ENCODE results near the gene LHB.

The LHB gene

GRCh38 chr19:49017041-49017665 is at the start of gene LHB:
TSS of gene LHB (minus strand) at chr19:49017091. CDS start at chr19:49017081, 10 bp downstream.
- DNase-seq (ENCODE audit: low read depth): no peak
- no peak for TF ChIP-seq CTCF (conservative IDR thresholded peaks at IDR 0.05; ENCODE audit: low read depth, low read length)
- H3K4me3 ChIP-seq (ENCODE audit: low read depth, low read length): peak within 1 kb of the TSS; percentile 47

- DNase-seq (ENCODE audit: low read depth): no peak
- no peak overlapping the region for H3K4me3 ChIP-seq (ENCODE audit: low read depth, low read length)
- TF ChIP-seq CTCF (conservative IDR thresholded peaks at IDR 0.05; ENCODE audit: low read depth, low read length): no peak
Observed at GRCh38 chr19:49065905-49066512, 49.1 kb upstream of the LHB start.

GRCh38 chr19:49064768-49065611 is 48.1 kb upstream of the LHB start, which contains the start of gene NTF4:
TSS of gene NTF4 (minus strand) at chr19:49064818. CDS start at chr19:49061997, 2,821 bp downstream.
- no peak within 1 kb of the TSS for H3K4me3 ChIP-seq (ENCODE audit: low read depth, low read length)
- no peak for DNase-seq (ENCODE audit: low read depth)
- TF ChIP-seq CTCF (conservative IDR thresholded peaks at IDR 0.05; ENCODE audit: low read depth, low read length): no peak

GRCh38 chr19:49064029-49064629 is 47.2 kb upstream of the LHB start:
- H3K4me3 ChIP-seq (ENCODE audit: low read depth, low read length): no peak overlapping the region
- TF ChIP-seq CTCF (conservative IDR thresholded peaks at IDR 0.05; ENCODE audit: low read depth, low read length): no peak
- DNase-seq (ENCODE audit: low read depth): no peak

GRCh38 chr19:49061445-49061844 is 44.6 kb upstream of the LHB start:
- no peak overlapping the region for H3K4me3 ChIP-seq (ENCODE audit: low read depth, low read length)
- DNase-seq (ENCODE audit: low read depth): no peak
- TF ChIP-seq CTCF (conservative IDR thresholded peaks at IDR 0.05; ENCODE audit: low read depth, low read length): no peak

GRCh38 chr19:49061000-49061399 is 44.1 kb upstream of the LHB start:
- DNase-seq (ENCODE audit: low read depth): no peak
- TF ChIP-seq CTCF (conservative IDR thresholded peaks at IDR 0.05; ENCODE audit: low read depth, low read length): no peak
- no peak overlapping the region for H3K4me3 ChIP-seq (ENCODE audit: low read depth, low read length)
